HEK293 (cell line): ENCODE measurements around the gene CFL1.

Experiments used
- ELK4 ChIP-seq: IDR thresholded peaks from 2 replicates; pipeline ENCODE4 v1.6.1; 2011; ENCODE audit warnings: mild to moderate bottlenecking, low read depth, low read length, borderline replicate concordance
- FEZF1 ChIP-seq: fragments of 450-650 bp; formaldehyde crosslinking; IDR thresholded peaks from 2 replicates; pipeline ENCODE4 v1.5.1; 2016; ENCODE audit warnings: missing biosample characterization, missing genetic modification characterization
- GLIS1 ChIP-seq: fragments of 450-650 bp; formaldehyde crosslinking; IDR thresholded peaks from 2 replicates; pipeline ENCODE4 v1.5.1; 2016; ENCODE audit warnings: missing biosample characterization, missing genetic modification characterization
- GLIS2 ChIP-seq: fragments of 450-650 bp; formaldehyde crosslinking; IDR thresholded peaks from 2 replicates; pipeline ENCODE4 v1.5.1; 2016; ENCODE audit warnings: missing biosample characterization, missing genetic modification characterization
- KLF7 ChIP-seq: fragments of 450-650 bp; formaldehyde crosslinking; IDR thresholded peaks from 2 replicates; pipeline ENCODE4 v1.5.1; 2016; ENCODE audit warnings: missing biosample characterization, missing genetic modification characterization, borderline replicate concordance
- PATZ1 ChIP-seq: fragments of 450-650 bp; formaldehyde crosslinking; IDR thresholded peaks from 2 replicates; pipeline ENCODE4 v1.5.1; 2016; ENCODE audit warnings: missing biosample characterization, missing genetic modification characterization
- SP7 ChIP-seq: fragments of 450-650 bp; formaldehyde crosslinking; IDR thresholded peaks from 2 replicates; pipeline ENCODE4 v1.5.1; 2016; ENCODE audit warnings: missing biosample characterization, missing genetic modification characterization
- YY1 ChIP-seq: fragments of 450-650 bp; formaldehyde crosslinking; IDR thresholded peaks from 2 replicates; pipeline ENCODE4 v1.5.1; 2018; ENCODE audit warnings: missing biosample characterization, missing genetic modification characterization
- ZBTB1 ChIP-seq: fragments of 450-650 bp; formaldehyde crosslinking; IDR thresholded peaks from 2 replicates; pipeline ENCODE4 v1.5.1; 2016; ENCODE audit warnings: missing biosample characterization, missing genetic modification characterization
- ZBTB48 ChIP-seq: fragments of 450-650 bp; formaldehyde crosslinking; IDR thresholded peaks from 2 replicates; pipeline ENCODE4 v1.5.1; 2016; ENCODE audit warnings: missing biosample characterization, missing genetic modification characterization
- ZEB2 ChIP-seq: fragments of 450-650 bp; formaldehyde crosslinking; IDR thresholded peaks from 2 replicates; pipeline ENCODE4 v1.5.1; 2016; ENCODE audit warnings: missing biosample characterization, missing genetic modification characterization
- ZFHX2 ChIP-seq: fragments of 450-650 bp; formaldehyde crosslinking; conservative IDR thresholded peaks from 2 replicates; pipeline ENCODE4 v1.5.1; 2016; ENCODE audit warnings: missing biosample characterization, missing genetic modification characterization
- ZNF155 ChIP-seq: fragments of 450-650 bp; formaldehyde crosslinking; IDR thresholded peaks from 2 replicates; pipeline ENCODE4 v1.5.1; 2016; ENCODE audit warnings: missing biosample characterization, missing genetic modification characterization
- ZNF175 ChIP-seq: fragments of 450-650 bp; formaldehyde crosslinking; IDR thresholded peaks from 2 replicates; pipeline ENCODE4 v1.5.1; 2016; ENCODE audit warnings: missing biosample characterization, missing genetic modification characterization
- ZNF335 ChIP-seq: fragments of 450-650 bp; formaldehyde crosslinking; conservative IDR thresholded peaks from 2 replicates; pipeline ENCODE4 v1.5.1; 2016; ENCODE audit warnings: missing biosample characterization, missing genetic modification characterization
- ZNF423 ChIP-seq: fragments of 450-650 bp; formaldehyde crosslinking; IDR thresholded peaks from 2 replicates; pipeline ENCODE4 v1.5.1; 2016; ENCODE audit warnings: missing biosample characterization, missing genetic modification characterization
- ZNF488 ChIP-seq: fragments of 450-650 bp; formaldehyde crosslinking; IDR thresholded peaks from 2 replicates; pipeline ENCODE4 v1.5.1; 2016; ENCODE audit warnings: missing biosample characterization, missing genetic modification characterization
- ZNF518A ChIP-seq: fragments of 450-650 bp; formaldehyde crosslinking; conservative IDR thresholded peaks from 2 replicates; pipeline ENCODE4 v1.5.1; 2016; ENCODE audit warnings: low read depth, missing biosample characterization, missing genetic modification characterization
- ZNF571 ChIP-seq: fragments of 450-650 bp; formaldehyde crosslinking; IDR thresholded peaks from 2 replicates; pipeline ENCODE4 v1.5.0; 2017; ENCODE audit warnings: missing biosample characterization, missing genetic modification characterization
- ZNF677 ChIP-seq: fragments of 450-650 bp; IDR thresholded peaks from 2 replicates; pipeline ENCODE4 v1.5.0; 2018; ENCODE audit warnings: missing biosample characterization, mild to moderate bottlenecking, missing genetic modification characterization, moderate library complexity
- ZNF76 ChIP-seq: fragments of 450-650 bp; formaldehyde crosslinking; IDR thresholded peaks from 2 replicates; pipeline ENCODE4; 2016; ENCODE audit warnings: low read depth, missing biosample characterization, missing genetic modification characterization, borderline replicate concordance
- ZNF837 ChIP-seq: fragments of 450-650 bp; formaldehyde crosslinking; IDR thresholded peaks from 2 replicates; pipeline ENCODE4 v1.5.1; 2016; ENCODE audit warnings: missing biosample characterization, missing genetic modification characterization
- ZSCAN18 ChIP-seq: fragments of 450-650 bp; formaldehyde crosslinking; IDR thresholded peaks from 2 replicates; pipeline ENCODE4 v1.5.1; 2016; ENCODE audit warnings: missing biosample characterization, missing genetic modification characterization
- TF ChIP-seq, protein P1 (sequence below): fragments of 450-650 bp; IDR thresholded peaks from 2 replicates; pipeline ENCODE4 v1.5.1; 2018; ENCODE audit warnings: missing biosample characterization, missing genetic modification characterization
- TF ChIP-seq, protein P2 (sequence below): fragments of 450-650 bp; formaldehyde crosslinking; IDR thresholded peaks from 2 replicates; pipeline ENCODE4 v1.5.1; 2016; ENCODE audit warnings: missing biosample characterization, missing genetic modification characterization

The CFL1 gene

DNA sequence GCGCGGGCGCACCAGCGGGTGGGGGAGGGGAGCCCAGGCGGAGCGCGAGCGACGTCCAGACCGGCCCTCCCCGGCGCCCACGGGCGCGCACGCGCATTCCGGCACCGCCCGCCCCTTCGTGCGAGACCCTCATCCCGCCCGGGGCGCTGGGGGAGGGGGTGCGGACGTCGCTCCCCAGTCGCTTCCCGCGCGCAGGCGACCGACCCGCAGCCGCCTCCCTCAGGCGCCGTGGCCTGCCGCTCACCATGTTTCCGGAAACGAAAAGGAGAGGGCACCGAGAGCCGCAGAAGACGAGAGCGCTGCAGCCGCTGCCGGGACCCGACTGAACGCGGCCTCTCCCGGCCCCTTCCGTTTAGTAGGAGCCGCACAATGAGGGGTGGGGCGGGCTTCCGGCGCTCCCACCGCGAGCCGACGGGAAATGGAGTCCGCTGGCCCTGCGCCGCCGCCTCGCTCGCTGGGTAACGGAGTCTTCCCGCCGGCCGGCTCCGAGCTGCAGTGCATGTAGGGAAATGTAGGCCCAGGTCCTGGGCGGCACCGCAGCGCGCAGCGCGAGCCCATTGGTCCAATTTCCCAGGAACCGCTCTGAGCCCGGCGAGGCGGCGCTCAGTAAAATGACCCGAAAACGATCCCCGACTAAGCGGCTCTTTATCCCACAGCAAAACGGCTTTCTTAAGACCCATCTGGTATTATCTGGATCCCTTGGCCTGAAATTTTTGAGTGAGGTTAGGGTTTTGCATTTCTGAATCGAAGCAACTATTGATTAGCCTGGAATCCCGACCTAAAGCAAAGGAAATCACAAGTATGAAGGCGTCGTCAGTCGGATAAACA is at the start of gene CFL1 (continued):
- TF ChIP-seq ZFHX2 (no peak), ZNF488 (tag by site-specific recombination) (no peak), ZNF571 (tag by site-specific recombination) (no peak), YY1 (peak; percentile 50; the same call in 1 of the 2 replicates), ZSCAN18 (tag by site-specific recombination) (no peak), GLIS1 (tag by site-specific recombination) (0 out of 2 replicates have a peak, but pooled peaks have one; percentile 6), ZNF837 (tag by site-specific recombination) (no peak), ZBTB48 (tag by site-specific recombination) (peak; percentile 29; the same call in 1 of the 2 replicates), ZNF677 (tag by site-specific recombination) (0 out of 2 replicates have a peak, but pooled peaks have one; percentile 8), ELK4 (no peak; the same call in 1 of the 2 replicates), ZBTB1 (tag by site-specific recombination) (no peak), FEZF1 (tag by site-specific recombination) (no peak), KLF7 (peak; percentile 91; the same call in 1 of the 2 replicates), GLIS2 (tag by site-specific recombination) (peak; percentile 27; the same call in 1 of the 2 replicates), PATZ1 (tag by site-specific recombination) (peak; percentile 79), ZNF423 (tag by site-specific recombination) (no peak), ZNF76 (tag by site-specific recombination) (peak; percentile 98), ZEB2 (peak; percentile 68), ZNF155 (tag by site-specific recombination) (no peak), ZNF335 (tag by site-specific recombination) (peak; percentile 52; the same call in 1 of the 2 replicates), ZNF175 (no peak), SP7 (tag by site-specific recombination) (peak; percentile 38), ZNF518A (0 out of 2 replicates have a peak, but pooled peaks have one; percentile 16)
- TF ChIP-seq, protein P1, sequence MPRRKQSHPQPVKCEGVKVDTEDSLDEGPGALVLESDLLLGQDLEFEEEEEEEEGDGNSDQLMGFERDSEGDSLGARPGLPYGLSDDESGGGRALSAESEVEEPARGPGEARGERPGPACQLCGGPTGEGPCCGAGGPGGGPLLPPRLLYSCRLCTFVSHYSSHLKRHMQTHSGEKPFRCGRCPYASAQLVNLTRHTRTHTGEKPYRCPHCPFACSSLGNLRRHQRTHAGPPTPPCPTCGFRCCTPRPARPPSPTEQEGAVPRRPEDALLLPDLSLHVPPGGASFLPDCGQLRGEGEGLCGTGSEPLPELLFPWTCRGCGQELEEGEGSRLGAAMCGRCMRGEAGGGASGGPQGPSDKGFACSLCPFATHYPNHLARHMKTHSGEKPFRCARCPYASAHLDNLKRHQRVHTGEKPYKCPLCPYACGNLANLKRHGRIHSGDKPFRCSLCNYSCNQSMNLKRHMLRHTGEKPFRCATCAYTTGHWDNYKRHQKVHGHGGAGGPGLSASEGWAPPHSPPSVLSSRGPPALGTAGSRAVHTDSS = peak; percentile 45; the same call in 1 of the 2 replicates
- TF ChIP-seq, protein P2, sequence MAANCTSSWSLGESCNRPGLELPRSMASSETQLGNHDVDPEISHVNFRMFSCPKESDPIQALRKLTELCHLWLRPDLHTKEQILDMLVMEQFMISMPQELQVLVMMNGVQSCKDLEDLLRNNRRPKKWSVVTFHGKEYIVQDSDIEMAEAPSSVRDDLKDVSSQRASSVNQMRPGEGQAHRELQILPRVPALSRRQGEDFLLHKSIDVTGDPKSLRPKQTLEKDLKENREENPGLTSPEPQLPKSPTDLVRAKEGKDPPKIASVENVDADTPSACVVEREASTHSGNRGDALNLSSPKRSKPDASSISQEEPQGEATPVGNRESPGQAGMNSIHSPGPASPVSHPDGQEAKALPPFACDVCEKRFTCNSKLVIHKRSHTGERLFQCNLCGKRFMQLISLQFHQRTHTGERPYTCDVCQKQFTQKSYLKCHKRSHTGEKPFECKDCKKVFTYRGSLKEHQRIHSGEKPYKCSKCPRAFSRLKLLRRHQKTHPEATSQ = 0 out of 2 replicates have a peak, but pooled peaks have one; percentile 30
